SJCRH30 (cell line): Measurements from ENCODE around the gene TYW1. TPM values are rescaled to one million over a fixed set of nuclear protein-coding genes. Genes with fewer than 3 reads are reported as not detected.
"Not testable (repeated sequence)": the region's sequence is repeated elsewhere in the genome, so short reads cannot be mapped to it uniquely, and the experiment has no call there.

Experiments used
- DNase-seq, 2 experiments: peaks; one replicate each; pipeline ENCODE4 v3.0.0-alpha.2; 2015 to 2020
- H3K27ac ChIP-seq: fragments of 250-450 bp; sonication (Bioruptor Pico); 2 replicates; pipeline ENCODE4 v1.5.1; 2020; ENCODE audit warnings: mild to moderate bottlenecking, moderate library complexity
- H3K27me3 ChIP-seq: fragments of 250-450 bp; sonication (Bioruptor Pico); 2 replicates; pipeline ENCODE4 v1.5.1; 2020; ENCODE audit warnings: mild to moderate bottlenecking, moderate library complexity
- H3K36me3 ChIP-seq: fragments of 250-450 bp; sonication (Bioruptor Pico); 2 replicates; pipeline ENCODE4 v1.5.1; 2020; ENCODE audit warnings: mild to moderate bottlenecking, moderate library complexity
- H3K4me1 ChIP-seq: fragments of 250-450 bp; sonication (Bioruptor Pico); 2 replicates; pipeline ENCODE4 v1.5.1; 2020; ENCODE audit warnings: mild to moderate bottlenecking, moderate library complexity
- H3K4me3 ChIP-seq: fragments of 250-450 bp; sonication (Bioruptor Pico); 2 replicates; pipeline ENCODE4 v1.5.1; 2020; ENCODE audit warnings: mild to moderate bottlenecking, moderate library complexity
- H3K9me3 ChIP-seq: fragments of 250-450 bp; sonication (Bioruptor Pico); replicated peaks from 2 replicates; pipeline ENCODE4 v1.5.1; 2020; ENCODE audit warnings: mild to moderate bottlenecking, moderate library complexity
- total RNA-seq: library from RNA; depleted of rRNA; stranded (reverse); fragments of >200 nt; shearing (Covaris generic); gene quantifications from 2 replicates; pipeline ENCODE4 v1.2.3, GENCODE V29; 2014; rRNA removed

The TYW1 gene
- total RNA-seq, 1 experiment from 2014 or later, result 25.3 TPM

GRCh38 chr7:67248364-67248763, 251.7 kb downstream of the TYW1 start:
- not testable (repeated sequence) for H3K27ac ChIP-seq, H3K27me3 ChIP-seq, H3K9me3 ChIP-seq, H3K4me3 ChIP-seq, H3K36me3 ChIP-seq, H3K4me1 ChIP-seq, DNase-seq

- H3K27me3 ChIP-seq, result no peaks in the 10 kb centered on the region
- H3K27ac ChIP-seq, result no peak overlapping the region
Observed at GRCh38 chr7:67251986-67252558, 255.4 kb downstream of the TYW1 start.

GRCh38 chr7:67255076-67255475, 258.4 kb downstream of the TYW1 start:
- not testable (repeated sequence) for H3K27me3 ChIP-seq, H3K27ac ChIP-seq

More at GRCh38 chr7:67251986-67252558, 255.4 kb downstream of the TYW1 start:
- no peak overlapping the region for H3K4me3 ChIP-seq
- no peaks in the 10 kb centered on the region for H3K9me3 ChIP-seq
- H3K36me3 ChIP-seq, result no peaks in the 10 kb centered on the region
- no peak for DNase-seq
- H3K4me1 ChIP-seq, result no peaks in the 10 kb centered on the region

GRCh38 chr7:67257779-67258178, 261.1 kb downstream of the TYW1 start:
- not testable (repeated sequence) for H3K4me1 ChIP-seq, H3K27me3 ChIP-seq, H3K36me3 ChIP-seq, H3K4me3 ChIP-seq, H3K27ac ChIP-seq, DNase-seq, H3K9me3 ChIP-seq

More at GRCh38 chr7:67255076-67255475, 258.4 kb downstream of the TYW1 start:
- not testable (repeated sequence) for H3K9me3 ChIP-seq, H3K4me1 ChIP-seq, H3K4me3 ChIP-seq, DNase-seq, H3K36me3 ChIP-seq

- not testable (repeated sequence) for H3K4me1 ChIP-seq, H3K27me3 ChIP-seq, H3K9me3 ChIP-seq, H3K4me3 ChIP-seq, H3K36me3 ChIP-seq, H3K27ac ChIP-seq, DNase-seq
Observed at GRCh38 chr7:67259363-67259762, 262.7 kb downstream of the TYW1 start.

- not testable (repeated sequence) for H3K4me3 ChIP-seq, H3K27me3 ChIP-seq, H3K4me1 ChIP-seq, H3K9me3 ChIP-seq, DNase-seq, H3K36me3 ChIP-seq, H3K27ac ChIP-seq
Observed at GRCh38 chr7:67260166-67260586, 263.5 kb downstream of the TYW1 start.

GRCh38 chr7:67264000-67264399, 267.4 kb downstream of the TYW1 start:
- not testable (repeated sequence) for H3K27me3 ChIP-seq, DNase-seq, H3K4me3 ChIP-seq

GRCh38 chr7:67266070-67266469, 269.4 kb downstream of the TYW1 start:
- not testable (repeated sequence) for H3K27me3 ChIP-seq, H3K9me3 ChIP-seq, H3K4me1 ChIP-seq, DNase-seq, H3K27ac ChIP-seq, H3K36me3 ChIP-seq, H3K4me3 ChIP-seq

More at GRCh38 chr7:67264000-67264399, 267.4 kb downstream of the TYW1 start:
- H3K36me3 ChIP-seq, H3K9me3 ChIP-seq, H3K4me1 ChIP-seq, H3K27ac ChIP-seq: not testable (repeated sequence)

GRCh38 chr7:67267914-67268313, 271.3 kb downstream of the TYW1 start:
- DNase-seq, result no peak
- no peak overlapping the region for H3K27ac ChIP-seq
- H3K4me3 ChIP-seq, result no peak overlapping the region
- no peaks in the 10 kb centered on the region for H3K9me3 ChIP-seq
- no peaks in the 10 kb centered on the region for H3K36me3 ChIP-seq
- no peaks in the 10 kb centered on the region for H3K27me3 ChIP-seq
- no peaks in the 10 kb centered on the region for H3K4me1 ChIP-seq

GRCh38 chr7:67269916-67270315, 273.3 kb downstream of the TYW1 start:
- H3K27me3 ChIP-seq, H3K4me1 ChIP-seq, H3K4me3 ChIP-seq, H3K9me3 ChIP-seq, DNase-seq, H3K36me3 ChIP-seq, H3K27ac ChIP-seq: not testable (repeated sequence)

Other genes with a start within 250 kb of the TYW1 start
- 119 and 140 TPM in 2 replicates for gene TMEM248, start 75.6 kb upstream of the TYW1 start, total RNA-seq
- gene SBDS, start 1.2 kb upstream of the TYW1 start, total RNA-seq, result 90.0 and 97.9 TPM in 2 replicates